ENCODE data around the gene VEPH1.

Gene VEPH1

DNA sequence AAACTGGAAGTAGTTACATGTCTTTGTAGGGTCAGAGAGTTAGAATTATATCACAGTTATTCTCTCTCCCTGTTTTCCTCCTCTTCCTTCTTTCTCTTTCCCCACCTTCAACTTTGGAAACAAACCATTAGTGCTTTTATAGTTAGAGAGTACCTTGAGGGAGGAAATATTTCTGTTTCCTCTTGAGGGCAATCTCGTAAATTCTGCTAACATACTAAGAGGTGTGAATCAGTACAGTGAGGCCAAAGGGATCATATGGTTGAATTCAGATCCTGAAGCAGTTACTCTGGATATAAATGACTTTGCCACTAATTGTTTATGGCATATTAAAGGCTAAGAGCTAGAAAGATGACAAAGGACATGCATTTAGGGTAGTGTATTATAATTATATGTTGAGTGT is 283.0 kb downstream of the VEPH1 start:
- Histone ChIP-seq H3K79me2 (ENCODE audit: low read length) (no peaks in the 10 kb centered on the region), H4K20me1 (ENCODE audit: insufficient read depth, low read length) (no peaks in the 10 kb centered on the region), H2AFZ (ENCODE audit: low read depth, low read length) (no peak overlapping the region), H3K9ac (ENCODE audit: low read length) (no peak overlapping the region), H3K4me3 (ENCODE audit: low read length) (no peak overlapping the region), H3K4me2 (ENCODE audit: low read length) (no peak overlapping the region), H3K36me3 (replicated peaks; ENCODE audit: low read depth, low read length) (no peaks in the 10 kb centered on the region), H3K27ac (ENCODE audit: low read length) (no peak overlapping the region), H3K4me1 (ENCODE audit: low read length) (no peaks in the 10 kb centered on the region), H3K9me3 (ENCODE audit: insufficient read depth, low read length) (no peaks in the 10 kb centered on the region), H3K27me3 (ENCODE audit: low read depth, low read length) (no peaks in the 10 kb centered on the region)
- no peak for TF ChIP-seq EZH2phosphoT487 (IDR thresholded peaks at IDR 0.05; ENCODE audit: low read depth)
- TF ChIP-seq, protein P1, sequence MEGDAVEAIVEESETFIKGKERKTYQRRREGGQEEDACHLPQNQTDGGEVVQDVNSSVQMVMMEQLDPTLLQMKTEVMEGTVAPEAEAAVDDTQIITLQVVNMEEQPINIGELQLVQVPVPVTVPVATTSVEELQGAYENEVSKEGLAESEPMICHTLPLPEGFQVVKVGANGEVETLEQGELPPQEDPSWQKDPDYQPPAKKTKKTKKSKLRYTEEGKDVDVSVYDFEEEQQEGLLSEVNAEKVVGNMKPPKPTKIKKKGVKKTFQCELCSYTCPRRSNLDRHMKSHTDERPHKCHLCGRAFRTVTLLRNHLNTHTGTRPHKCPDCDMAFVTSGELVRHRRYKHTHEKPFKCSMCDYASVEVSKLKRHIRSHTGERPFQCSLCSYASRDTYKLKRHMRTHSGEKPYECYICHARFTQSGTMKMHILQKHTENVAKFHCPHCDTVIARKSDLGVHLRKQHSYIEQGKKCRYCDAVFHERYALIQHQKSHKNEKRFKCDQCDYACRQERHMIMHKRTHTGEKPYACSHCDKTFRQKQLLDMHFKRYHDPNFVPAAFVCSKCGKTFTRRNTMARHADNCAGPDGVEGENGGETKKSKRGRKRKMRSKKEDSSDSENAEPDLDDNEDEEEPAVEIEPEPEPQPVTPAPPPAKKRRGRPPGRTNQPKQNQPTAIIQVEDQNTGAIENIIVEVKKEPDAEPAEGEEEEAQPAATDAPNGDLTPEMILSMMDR (IDR thresholded peaks at IDR 0.05; ENCODE audit: low read depth, low read length), result no peak

DNA sequence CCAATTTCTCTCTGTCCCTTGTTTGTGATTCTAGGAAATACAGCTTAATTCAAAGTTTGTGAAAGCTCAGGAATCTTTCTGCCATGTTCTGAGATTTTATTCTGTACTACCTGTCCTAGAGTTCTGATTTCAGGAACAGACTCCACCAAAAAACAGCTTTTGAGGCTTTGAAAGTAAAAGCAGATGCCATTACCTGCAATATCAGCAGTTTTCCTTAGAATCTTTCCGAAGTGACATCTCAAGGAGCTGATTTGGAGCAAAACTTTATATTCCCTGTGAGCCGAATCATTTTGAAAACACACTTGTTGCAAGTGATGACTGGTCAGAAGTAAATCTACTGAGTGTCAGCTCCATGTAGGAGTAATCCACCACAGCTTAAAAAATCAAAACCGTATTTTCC is 284.0 kb downstream of the VEPH1 start:
- H3K4me2 ChIP-seq (ENCODE audit: low read length), result no peak overlapping the region
- no peaks in the 10 kb centered on the region for H3K36me3 ChIP-seq (replicated peaks; ENCODE audit: low read depth, low read length)
- no peak overlapping the region for H2AFZ ChIP-seq (ENCODE audit: low read depth, low read length)
- no peaks in the 10 kb centered on the region for H3K9me3 ChIP-seq (ENCODE audit: insufficient read depth, low read length)
- H3K27me3 ChIP-seq (ENCODE audit: low read depth, low read length), result no peaks in the 10 kb centered on the region
- TF ChIP-seq, protein P1 (IDR thresholded peaks at IDR 0.05; ENCODE audit: low read depth, low read length), result no peak
- no peak for TF ChIP-seq EZH2phosphoT487 (IDR thresholded peaks at IDR 0.05; ENCODE audit: low read depth)
- H4K20me1 ChIP-seq (ENCODE audit: insufficient read depth, low read length), result no peaks in the 10 kb centered on the region
- H3K79me2 ChIP-seq (ENCODE audit: low read length), result no peaks in the 10 kb centered on the region
- H3K4me1 ChIP-seq (ENCODE audit: low read length), result no peaks in the 10 kb centered on the region
- no peak overlapping the region for H3K4me3 ChIP-seq (ENCODE audit: low read length)
- no peak overlapping the region for H3K9ac ChIP-seq (ENCODE audit: low read length)
- no peak overlapping the region for H3K27ac ChIP-seq (ENCODE audit: low read length)
